D721Med (cell line): ENCODE data around the gene KBTBD12.
"Not testable (repeated sequence)": the region's sequence is repeated elsewhere in the genome, so short reads cannot be mapped to it uniquely, and the experiment has no call there.

Experiments used
- DNase-seq: peaks from one replicate; pipeline ENCODE4 v3.0.0; 2011; ENCODE audit warnings: low spot score; ENCODE audit not compliant: insufficient read length
- FAIRE-seq: peaks from 2 replicates; lab custom pipeline; 2011; peaks lifted over from hg19 to GRCh38; lab: Jason Lieb, UNC
- CTCF ChIP-seq: IDR thresholded peaks from 2 replicates; pipeline ENCODE4 v1.5.1; 2012; ENCODE audit warnings: mild to moderate bottlenecking, control low read depth; ENCODE audit not compliant: insufficient read depth; ENCODE audit errors: missing control alignments

Gene KBTBD12

DNA sequence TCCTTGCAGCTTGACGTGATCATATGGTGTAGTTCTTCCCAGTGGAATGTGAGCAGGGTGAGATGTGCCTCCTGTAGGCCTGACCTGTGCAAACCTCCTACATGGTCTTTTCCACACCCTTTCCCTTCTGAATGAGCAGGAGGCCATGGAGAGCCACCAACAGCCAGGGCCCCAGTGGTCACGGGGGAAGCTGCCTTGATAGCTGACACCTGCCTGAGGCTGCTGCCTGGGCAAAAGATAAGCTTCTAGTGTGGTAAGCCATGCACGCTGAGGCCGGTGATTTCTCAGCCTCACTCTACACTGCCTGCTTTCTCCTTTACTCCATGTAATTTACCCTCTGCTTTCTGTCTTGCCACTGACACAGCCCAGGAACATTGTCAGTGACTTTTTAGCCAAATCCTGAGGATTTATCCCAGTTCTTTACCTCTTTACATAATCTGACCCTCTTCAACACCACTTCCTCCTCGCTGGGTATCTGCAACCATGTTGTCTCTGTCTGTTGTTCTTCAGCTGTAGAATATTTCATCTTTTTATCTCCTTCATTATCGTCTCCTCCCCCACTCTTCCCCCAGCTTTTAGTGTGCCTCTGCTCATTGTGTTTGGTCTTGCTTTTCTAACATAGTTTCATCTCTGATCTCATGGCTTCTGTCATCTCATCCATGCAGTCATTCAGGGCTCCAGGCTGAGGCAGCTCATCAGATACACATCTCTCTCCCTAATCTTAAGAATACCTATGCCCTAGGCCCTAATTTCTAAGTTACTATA lies 11.2 kb upstream of the KBTBD12 start:
- TF ChIP-seq CTCF: no peak
- FAIRE-seq: no peak

DNA sequence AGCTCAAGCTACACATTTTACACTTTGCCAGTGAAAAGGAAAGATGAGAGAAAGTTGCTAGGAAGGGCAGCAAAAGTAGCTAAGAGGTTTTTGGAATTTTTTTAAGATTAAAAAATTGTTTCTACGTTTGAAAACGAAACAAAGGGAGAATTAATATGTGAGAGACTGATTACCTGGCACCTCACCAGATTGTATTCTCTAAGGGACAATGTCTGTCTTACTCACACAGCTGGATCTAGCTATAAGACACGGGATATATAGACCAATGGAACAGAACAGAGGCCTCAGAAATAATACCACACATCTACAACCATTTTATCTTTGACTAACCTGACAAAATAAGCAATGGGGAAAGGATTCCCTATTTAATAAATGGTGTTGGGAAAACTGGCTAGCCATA lies 9.5 kb upstream of the KBTBD12 start:
- no peak for DNase-seq
- no peak for FAIRE-seq
- no peak for TF ChIP-seq CTCF

More for the DNA sequence above, 11.2 kb upstream of the KBTBD12 start:
- no peak for DNase-seq

DNA sequence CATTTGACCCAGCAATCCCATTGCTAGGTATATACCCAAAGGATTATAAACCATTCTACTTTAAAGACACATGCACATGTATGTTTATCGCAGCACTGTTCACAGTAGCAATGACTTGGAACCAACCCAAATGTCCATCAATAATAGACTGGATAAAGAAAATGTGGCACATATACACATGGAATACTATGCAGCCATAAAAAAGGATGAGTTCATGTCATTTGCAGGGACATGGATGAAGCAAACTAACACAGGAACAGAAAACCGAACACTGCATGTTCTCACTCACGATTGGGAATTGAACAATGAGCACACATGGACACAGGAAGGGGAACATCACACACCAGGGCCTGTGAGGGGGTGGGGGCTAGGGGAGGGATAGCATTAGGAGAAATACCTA lies 8.4 kb upstream of the KBTBD12 start:
- FAIRE-seq, DNase-seq: not testable (repeated sequence)

DNA sequence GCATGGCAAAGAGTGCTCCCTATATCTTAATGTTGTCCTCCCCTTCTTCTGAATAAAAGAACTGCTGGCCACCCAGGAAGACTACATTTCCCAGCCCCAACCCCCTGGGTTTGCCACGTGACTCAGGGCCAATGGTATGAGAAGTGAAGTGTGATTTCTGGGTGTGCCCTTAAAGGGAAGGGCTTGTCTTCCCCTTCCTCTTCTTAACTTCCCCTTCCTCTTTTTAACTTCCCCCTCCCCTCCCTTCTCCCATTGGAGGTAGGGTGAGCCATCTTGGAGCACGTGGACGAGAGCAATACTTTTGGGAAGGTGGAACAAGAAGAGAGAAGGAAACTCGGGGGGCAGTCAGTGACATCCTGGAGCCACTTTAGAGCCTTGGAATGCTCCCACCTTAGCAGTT lies 6.8 kb upstream of the KBTBD12 start:
- no peak for DNase-seq
- TF ChIP-seq CTCF: no peak
- no peak for FAIRE-seq

DNA sequence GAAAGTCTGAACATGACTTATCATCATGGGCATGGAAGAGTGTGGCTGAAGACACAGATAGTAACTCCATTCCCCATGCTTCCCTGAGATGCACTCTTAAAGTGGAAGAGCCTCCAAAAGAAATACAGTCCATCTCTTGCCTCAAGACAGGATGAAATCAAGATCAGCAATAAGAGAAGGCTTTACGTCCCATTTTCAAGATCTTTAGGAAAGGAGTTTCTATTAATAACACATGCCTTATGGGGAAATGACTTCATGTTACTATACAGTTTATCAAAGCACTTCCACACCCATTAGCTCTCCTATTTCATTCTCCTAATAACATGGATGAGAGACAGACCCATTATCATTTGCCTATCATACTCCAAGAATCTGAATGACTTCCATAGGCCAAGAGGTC lies 6.1 kb upstream of the KBTBD12 start:
- no peak for FAIRE-seq
- no peak for TF ChIP-seq CTCF
- DNase-seq: no peak

- FAIRE-seq (no peak), DNase-seq (no peak)
- TF ChIP-seq CTCF: no peak
Measured at GRCh38 chr3:127909646-127910045, 5.4 kb upstream of the KBTBD12 start.

- FAIRE-seq (no peak), DNase-seq (no peak)
- no peak for TF ChIP-seq CTCF
Measured at GRCh38 chr3:127911421-127911931, 3.6 kb upstream of the KBTBD12 start.

DNA sequence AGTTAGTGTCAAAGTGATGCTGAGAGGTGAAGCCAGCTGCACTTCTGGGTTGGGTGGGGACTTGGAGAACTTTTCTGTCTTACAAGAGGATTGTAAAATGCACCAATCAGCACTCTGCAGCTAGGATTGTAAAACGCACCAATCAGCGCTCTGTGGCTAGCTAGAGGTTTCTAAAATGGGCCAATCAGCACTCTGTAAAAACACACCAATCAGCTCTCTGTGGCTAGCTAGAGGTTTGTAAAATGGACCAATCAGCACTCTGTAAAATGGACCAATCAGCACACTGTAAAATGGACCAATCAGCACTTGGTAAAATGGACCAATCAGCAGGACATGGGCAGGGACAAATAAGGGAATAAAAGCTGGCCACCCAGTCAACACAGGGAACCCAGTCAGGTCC lies 1.2 kb upstream of the KBTBD12 start:
- not testable (repeated sequence) for DNase-seq, FAIRE-seq
